GM08714 (cell line): ENCODE results near the gene MTX2.

Experiments
- H3K4me3 ChIP-seq: fragments of 200-500 bp; sonication (Bioruptor generic); 2 replicates; pipeline ENCODE4 v1.5.1; 2014; ENCODE audit warnings: mild to moderate bottlenecking, low read length, inconsistent platforms
- ZNF274 ChIP-seq: IDR thresholded peaks from 2 replicates; pipeline ENCODE4 v1.6.1; 2012; ENCODE audit warnings: mild to moderate bottlenecking, low read depth, low read length

MTX2 gene

DNA sequence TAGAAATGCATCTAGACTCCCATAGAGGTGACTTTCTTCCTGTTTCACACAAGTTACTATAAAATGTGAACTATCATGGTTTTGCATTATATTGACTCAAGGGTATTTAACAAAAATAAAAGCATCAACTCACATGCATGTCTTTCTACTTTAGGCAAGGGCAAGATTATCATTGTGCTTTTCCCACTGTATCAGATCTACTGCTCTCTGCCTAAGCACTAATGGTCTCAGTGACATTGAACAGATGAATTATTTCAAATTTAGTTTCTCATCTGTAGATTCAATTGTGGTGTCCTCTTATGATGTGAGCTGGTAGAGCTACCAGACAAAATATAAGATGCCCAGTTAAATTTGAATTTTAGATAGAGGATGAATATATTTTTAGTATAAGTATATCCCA, 113.9 kb downstream of the MTX2 start:
- no peak for TF ChIP-seq ZNF274
- no peak overlapping the region for H3K4me3 ChIP-seq

DNA sequence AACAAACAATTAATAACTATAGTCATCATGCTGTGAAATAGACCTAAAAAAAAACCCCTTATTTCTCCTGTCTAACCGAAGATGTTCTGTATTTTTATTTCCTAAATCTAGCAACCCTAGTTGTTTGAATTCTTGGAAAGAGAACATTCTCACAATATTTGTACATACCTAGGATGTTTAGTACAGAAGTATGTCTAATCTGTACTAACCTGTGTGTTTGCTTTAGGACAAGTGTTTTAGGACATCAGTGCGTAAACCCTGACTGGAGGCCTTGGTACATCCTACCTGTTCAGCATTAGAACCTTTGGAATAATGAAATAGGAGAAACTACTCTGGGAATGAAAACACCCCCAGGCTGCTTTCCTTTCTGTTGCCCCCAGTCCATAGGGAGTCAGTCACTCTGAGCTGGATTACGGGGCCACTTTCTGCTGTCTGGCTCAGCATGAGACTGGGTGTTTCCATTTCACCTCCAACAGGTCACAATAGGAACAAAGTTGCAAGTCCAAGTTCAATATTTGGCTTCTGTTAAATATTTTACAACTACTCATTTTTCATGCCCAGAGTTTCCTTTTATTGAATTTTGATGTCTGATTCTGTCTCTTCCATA, 114.7 kb downstream of the MTX2 start:
- TF ChIP-seq ZNF274: no peak
- H3K4me3 ChIP-seq: no peak overlapping the region

DNA sequence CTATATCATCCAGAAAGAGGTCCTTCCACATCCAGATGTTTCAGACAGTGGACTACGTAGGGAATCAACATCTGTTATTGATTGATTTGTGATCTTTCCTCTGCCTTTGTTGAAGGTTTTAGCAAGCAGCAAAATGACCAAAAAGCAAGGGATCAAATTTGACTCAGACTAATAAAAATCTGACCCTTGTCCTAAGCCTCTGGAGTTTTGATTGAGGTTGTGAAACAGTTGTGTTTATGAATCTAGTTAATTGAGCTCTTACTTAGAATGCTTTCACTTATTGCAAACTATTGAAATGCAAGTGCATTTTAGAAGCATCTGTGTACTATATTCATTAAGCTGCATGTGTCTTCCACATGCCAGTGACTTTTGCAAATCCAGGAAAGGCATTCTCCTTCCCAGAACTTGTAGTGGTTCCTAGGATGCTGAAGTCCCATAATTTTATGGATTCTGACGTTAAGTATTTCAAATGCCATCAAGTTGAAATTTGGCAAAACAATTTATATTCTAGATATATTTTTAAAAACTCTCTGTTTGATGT, 116.0 kb downstream of the MTX2 start:
- H3K4me3 ChIP-seq: no peak overlapping the region
- TF ChIP-seq ZNF274: no peak

DNA sequence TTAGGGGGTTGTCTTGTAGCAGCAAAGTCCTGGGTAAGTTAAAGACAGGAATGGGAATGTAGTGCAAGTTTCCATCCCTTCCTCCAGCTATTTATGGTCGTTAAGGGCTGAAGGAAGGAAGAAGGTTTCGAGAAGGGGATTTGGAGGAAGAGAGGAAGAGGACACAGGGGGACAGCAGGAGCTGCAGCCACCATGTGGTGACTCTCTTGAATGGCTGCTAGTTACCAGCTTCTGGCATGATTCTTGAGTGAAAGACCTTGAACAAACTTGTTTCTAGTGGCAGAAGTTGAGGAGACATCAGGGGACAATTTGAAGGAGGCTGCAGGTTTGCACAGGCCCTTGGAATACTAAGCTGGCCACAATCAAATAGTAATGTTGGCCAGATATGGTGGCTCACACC, 116.6 kb downstream of the MTX2 start:
- H3K4me3 ChIP-seq: no peak overlapping the region

More for the DNA sequence above, 116.6 kb downstream of the MTX2 start:
- TF ChIP-seq ZNF274: no peak
